Lower leg skin (tissue), 4 donors: ENCODE results near the gene MOAP1. TPM values are rescaled to one million over a fixed set of nuclear protein-coding genes. Genes with fewer than 3 reads are reported as not detected.

Experiments
- DNase-seq, 2 donors: peaks; one replicate each; pipeline ENCODE4 v3.0.0-alpha.2; 2019; ENCODE audit warnings: low spot score in 2 of 2
- H3K4me3 ChIP-seq: fragments of 200-600 bp; sonication (generic); 2 replicates; pipeline ENCODE4 v1.5.1; 2017; ENCODE audit warnings: mild to moderate bottlenecking, low read depth; ENCODE audit not compliant: poor library complexity, severe bottlenecking
- CTCF ChIP-seq, 3 donors: fragments of 450-650 bp; IDR thresholded peaks; one replicate each; pipeline ENCODE4 v1.5.1; 2016; ENCODE audit warnings: antibody characterized with exemption in 3 of 3, mild to moderate bottlenecking in 3 of 3, moderate library complexity in 2 of 3
- POLR2A ChIP-seq, 2 donors: fragments of 450-650 bp; IDR thresholded peaks; one replicate each; pipeline ENCODE4 v1.6.1; 2016 to 2017; ENCODE audit warnings: antibody characterized with exemption in 2 of 2, mild to moderate bottlenecking in 1 of 2, moderate library complexity in 1 of 2
- WGBS, 2 donors: methylation state at CpG; one replicate each; pipeline ENCODE4 v1.1.5; 2018; 5-methylcytosine and 5-hydroxymethylcytosine counted together
- intact Hi-C: fragments of 100-400 bp; cut with DNase I; formaldehyde crosslinking; loops from one replicate; pipeline ENCODE4 v1.15.0; 2023; ENCODE audit warnings: low total_unique reads
- total RNA-seq, 4 donors: library from RNA; depleted of rRNA; stranded (reverse); fragments of >200 nt; gene quantifications; one replicate each; pipeline ENCODE4 v1.1.0, GENCODE V29; 2016

The MOAP1 gene
- total RNA-seq, 4 donors from 2014 or later: 24.7 to 26.4 (median 25.5) TPM

DNA sequence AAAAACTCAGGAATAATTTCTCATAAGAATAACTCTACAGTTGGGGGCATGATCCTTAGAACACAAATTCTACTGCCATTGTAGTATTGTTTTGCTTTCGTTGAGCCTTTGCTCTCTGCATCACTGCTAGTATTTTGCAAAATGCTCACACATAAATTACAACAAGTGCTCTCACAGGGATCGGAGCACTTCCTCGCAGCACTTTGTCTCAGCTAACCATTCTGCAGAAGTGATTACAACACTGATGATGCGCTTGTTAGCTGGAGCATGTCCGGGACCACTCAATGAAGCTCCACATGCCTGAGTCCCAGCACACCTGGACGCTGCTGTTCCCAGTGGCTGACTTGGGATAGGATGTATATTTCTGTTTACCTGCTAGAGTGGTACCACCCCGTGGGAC is 31.6 kb downstream of the MOAP1 start:
- intact Hi-C loops: no loop called here
- TF ChIP-seq POLR2A (IDR thresholded peaks at IDR 0.05) (no peak), CTCF (IDR thresholded peaks at IDR 0.05) (no peak)
- no peak for DNase-seq
- WGBS, 2 donors: 79 to 80% methylated on average over 7 of the region's 7 CpGs
- no peak overlapping the region for H3K4me3 ChIP-seq

DNA sequence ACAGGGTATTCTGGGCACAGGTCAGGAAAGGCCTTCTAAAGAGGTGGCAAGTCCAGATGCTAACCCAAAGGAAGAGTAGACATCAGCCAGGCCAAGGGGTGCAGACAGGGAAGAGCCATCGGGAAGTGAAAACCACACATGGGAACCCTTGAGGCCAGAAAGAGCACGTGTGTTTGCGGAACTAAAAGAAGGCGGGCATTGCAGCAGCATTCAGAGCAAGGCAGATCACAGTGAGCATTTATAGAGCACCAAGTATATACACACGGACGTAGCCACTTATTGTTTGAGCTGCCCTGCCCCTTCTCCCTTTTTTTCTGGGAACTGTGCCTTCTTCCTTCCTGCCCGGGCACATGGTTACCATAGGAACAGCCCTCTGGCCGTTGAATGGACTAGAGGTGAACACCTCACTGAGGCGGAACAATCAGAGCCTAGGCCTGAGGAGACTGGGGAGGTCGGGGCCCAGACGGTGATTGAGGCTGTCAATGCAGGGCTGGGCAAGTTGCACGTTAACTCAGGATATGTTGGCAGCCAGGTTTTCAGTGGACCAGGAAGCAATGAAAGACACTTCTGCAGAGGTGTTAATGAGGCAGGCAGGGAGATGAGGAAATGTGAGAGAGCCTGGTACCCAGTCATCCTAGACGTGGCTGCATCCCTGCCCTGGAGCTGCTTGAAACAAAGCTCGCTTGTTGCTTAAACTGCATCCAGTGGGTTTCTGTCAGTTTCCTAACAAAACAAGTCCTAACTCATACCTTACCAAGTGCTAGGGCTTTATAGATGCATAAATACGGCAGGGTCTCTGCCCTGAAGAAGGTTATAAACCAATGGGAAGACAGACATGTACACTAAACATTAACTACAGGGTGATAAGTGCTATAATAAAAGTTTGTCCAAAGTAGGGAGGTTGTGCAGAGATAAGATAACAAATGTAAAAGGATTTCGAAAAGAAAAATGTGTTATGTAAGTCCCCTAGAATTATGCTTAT is 34.2 kb downstream of the MOAP1 start:
- DNase-seq: peak in 1 of 2 donors; percentile 20
- intact Hi-C loops: no loop called here
- H3K4me3 ChIP-seq: no peak overlapping the region
- 29 to 34% methylated on average over 16 of the region's 16 CpGs for WGBS, 2 donors
- TF ChIP-seq CTCF (IDR thresholded peaks at IDR 0.05) (no peak), POLR2A (IDR thresholded peaks at IDR 0.05) (no peak)

- WGBS, 2 donors: 92 to 95% methylated on average over 8 of the region's 8 CpGs
- DNase-seq: no peak
- intact Hi-C loops: no loop called here
- H3K4me3 ChIP-seq: no peak overlapping the region
- TF ChIP-seq POLR2A (IDR thresholded peaks at IDR 0.05) (no peak), CTCF (IDR thresholded peaks at IDR 0.05) (no peak)
These were observed 35.7 kb downstream of the MOAP1 start for GRCh38 chr14:93148979-93149378.

- DNase-seq: no peak
- intact Hi-C loops: no loop called here
- 80 to 87% methylated on average over 9 of the region's 9 CpGs for WGBS, 2 donors
- TF ChIP-seq CTCF (IDR thresholded peaks at IDR 0.05) (no peak), POLR2A (IDR thresholded peaks at IDR 0.05) (no peak)
- no peak overlapping the region for H3K4me3 ChIP-seq
These were observed 38.6 kb downstream of the MOAP1 start for GRCh38 chr14:93146119-93146518.

DNA sequence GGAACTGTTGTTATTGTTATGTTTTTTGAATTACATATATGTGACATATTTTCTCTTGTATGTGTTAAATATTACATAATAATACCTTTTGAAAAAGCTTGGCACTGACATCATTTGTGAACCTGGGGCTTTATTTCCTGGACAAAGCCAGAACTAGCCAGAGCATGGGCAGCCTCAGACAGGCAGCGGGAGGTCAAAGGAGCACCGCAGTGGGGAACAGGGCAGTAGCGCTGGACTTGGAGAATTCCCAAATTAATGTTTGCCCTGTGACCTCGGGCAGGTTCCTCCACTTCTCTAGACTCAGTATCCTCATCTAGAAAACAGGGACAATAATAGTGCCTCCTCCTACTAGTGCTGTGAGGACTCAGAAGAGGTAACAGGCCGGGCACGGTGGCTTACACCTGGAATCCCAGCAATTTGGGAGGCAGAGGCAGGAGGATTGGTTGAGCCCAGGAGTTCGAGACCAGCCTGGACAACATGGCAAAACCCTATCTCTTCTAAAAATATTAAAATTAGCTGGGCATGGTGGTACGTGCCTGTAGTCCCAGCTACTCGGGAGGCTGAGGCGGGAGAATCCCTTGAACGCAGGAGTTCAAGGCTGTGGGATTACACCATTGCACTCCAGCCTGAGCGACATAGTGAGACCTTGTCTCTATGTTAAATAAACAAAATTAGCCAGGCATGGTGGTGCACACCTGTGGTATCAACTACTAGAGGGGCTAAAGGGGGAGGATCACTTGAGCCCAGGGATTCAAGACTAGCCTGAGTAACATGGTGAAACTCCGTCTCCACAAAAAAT is 41.6 kb downstream of the MOAP1 start:
- intact Hi-C loops: no loop called here
- no peak for TF ChIP-seq CTCF (IDR thresholded peaks at IDR 0.05)
- TF ChIP-seq POLR2A (IDR thresholded peaks at IDR 0.05): no peak
- 85 to 87% methylated on average over 13 of the region's 13 CpGs for WGBS, 2 donors
- DNase-seq: no peak
- H3K4me3 ChIP-seq: no peak overlapping the region
